OCI-LY7 (cell line): Measurements from ENCODE around the gene C8B.

ENCODE experiments used
- CTCF ChIP-seq: fragments of 200-600 bp; sonication (generic); conservative IDR thresholded peaks from 2 replicates; pipeline ENCODE4 v1.5.1; 2014; ENCODE audit warnings: mild to moderate bottlenecking, antibody characterized with exemption, low read length, moderate library complexity, mixed read lengths
- EZH2phosphoT487 ChIP-seq: fragments of 200-600 bp; sonication (generic); IDR thresholded peaks from 2 replicates; pipeline ENCODE4 v1.6.1; 2018; ENCODE audit warnings: low read depth, borderline replicate concordance, mild to moderate bottlenecking, mixed run types, antibody characterized with exemption, low read length, moderate library complexity, mixed read lengths

GRCh38 chr1:57015071-57015470 lies 49.3 kb upstream of the C8B start:
- TF ChIP-seq CTCF, result no peak
- no peak for TF ChIP-seq EZH2phosphoT487
